ENCODE data around the gene DLGAP4.

DNA sequence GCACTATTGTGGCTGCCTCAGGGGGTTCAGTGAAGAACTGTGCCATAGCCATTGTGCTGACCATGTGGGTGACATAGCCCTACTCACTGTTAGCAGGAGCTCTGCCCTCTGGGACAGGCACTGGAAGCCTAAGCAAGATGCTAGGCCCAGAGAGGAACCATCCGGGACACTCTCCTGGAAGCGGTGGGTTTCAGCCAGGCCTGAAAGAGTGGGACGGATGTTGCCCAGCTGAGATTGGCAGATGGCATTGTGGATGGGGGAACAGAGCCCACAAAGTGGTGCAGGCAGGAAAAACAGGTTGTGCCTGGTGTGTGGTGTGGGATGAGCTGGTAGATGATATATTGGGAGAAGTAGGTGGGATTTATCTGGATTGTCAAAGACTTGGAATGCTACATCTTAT, 40.1 kb downstream of the DLGAP4 start:
- TF ChIP-seq, protein P1, sequence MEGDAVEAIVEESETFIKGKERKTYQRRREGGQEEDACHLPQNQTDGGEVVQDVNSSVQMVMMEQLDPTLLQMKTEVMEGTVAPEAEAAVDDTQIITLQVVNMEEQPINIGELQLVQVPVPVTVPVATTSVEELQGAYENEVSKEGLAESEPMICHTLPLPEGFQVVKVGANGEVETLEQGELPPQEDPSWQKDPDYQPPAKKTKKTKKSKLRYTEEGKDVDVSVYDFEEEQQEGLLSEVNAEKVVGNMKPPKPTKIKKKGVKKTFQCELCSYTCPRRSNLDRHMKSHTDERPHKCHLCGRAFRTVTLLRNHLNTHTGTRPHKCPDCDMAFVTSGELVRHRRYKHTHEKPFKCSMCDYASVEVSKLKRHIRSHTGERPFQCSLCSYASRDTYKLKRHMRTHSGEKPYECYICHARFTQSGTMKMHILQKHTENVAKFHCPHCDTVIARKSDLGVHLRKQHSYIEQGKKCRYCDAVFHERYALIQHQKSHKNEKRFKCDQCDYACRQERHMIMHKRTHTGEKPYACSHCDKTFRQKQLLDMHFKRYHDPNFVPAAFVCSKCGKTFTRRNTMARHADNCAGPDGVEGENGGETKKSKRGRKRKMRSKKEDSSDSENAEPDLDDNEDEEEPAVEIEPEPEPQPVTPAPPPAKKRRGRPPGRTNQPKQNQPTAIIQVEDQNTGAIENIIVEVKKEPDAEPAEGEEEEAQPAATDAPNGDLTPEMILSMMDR (IDR thresholded peaks at IDR 0.05 in 2 of 3, conservative IDR thresholded peaks at IDR 0.05 in 1 of 3; ENCODE audit: control insufficient read depth in 2 of 3, extremely low read depth in 1 of 3, insufficient read depth in 1 of 3, low read depth in 3 of 3, low read length in 3 of 3), result no peak
- TF ChIP-seq JUND (IDR thresholded peaks at IDR 0.05; ENCODE audit: low read depth, low read length), result no peak
- TF ChIP-seq TAF1 (IDR thresholded peaks at IDR 0.05; ENCODE audit: borderline replicate concordance, low read depth, low read length), result no peak
- no peak for TF ChIP-seq ZNF274 (IDR thresholded peaks at IDR 0.05; ENCODE audit: insufficient read depth, insufficient read length)
- no peak for TF ChIP-seq E4F1 (IDR thresholded peaks at IDR 0.05; ENCODE audit: borderline replicate concordance, partially characterized antibody)
- TF ChIP-seq EP300 (IDR thresholded peaks at IDR 0.05; ENCODE audit: borderline replicate concordance in 1 of 2, control insufficient read depth in 1 of 2, low read depth in 2 of 2, low read length in 2 of 2), result no peak
- TF ChIP-seq ATF3 (IDR thresholded peaks at IDR 0.05; ENCODE audit: borderline replicate concordance, extremely low read depth, low read depth, low read length), result no peak

Measured in GM12878 (cell line).